ENCODE measurements around the gene TMEM144.
"Not testable (repeated sequence)": the region's sequence is repeated elsewhere in the genome, so short reads cannot be mapped to it uniquely, and the experiment has no call there.

Gene TMEM144

DNA sequence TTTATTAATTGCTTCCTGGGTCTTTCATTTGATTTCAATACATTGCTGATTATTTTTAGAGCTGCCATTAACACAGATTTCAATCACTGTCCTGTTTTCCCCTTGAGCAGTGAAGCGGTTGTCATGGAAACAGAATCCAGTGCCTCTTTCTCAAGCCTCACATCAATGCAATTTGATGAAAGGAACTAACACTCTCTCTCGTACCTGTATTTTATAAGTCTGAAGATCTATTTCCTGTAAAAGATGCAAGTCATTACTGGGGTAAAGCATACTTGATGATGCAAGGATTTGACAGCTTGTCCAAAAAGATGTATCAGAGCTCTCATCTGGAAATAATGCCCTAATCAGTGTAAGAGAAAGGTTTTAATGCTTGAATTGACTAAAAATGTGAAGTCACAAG lies 19.6 kb upstream of the TMEM144 start:
- FAIRE-seq, result no peak

DNA sequence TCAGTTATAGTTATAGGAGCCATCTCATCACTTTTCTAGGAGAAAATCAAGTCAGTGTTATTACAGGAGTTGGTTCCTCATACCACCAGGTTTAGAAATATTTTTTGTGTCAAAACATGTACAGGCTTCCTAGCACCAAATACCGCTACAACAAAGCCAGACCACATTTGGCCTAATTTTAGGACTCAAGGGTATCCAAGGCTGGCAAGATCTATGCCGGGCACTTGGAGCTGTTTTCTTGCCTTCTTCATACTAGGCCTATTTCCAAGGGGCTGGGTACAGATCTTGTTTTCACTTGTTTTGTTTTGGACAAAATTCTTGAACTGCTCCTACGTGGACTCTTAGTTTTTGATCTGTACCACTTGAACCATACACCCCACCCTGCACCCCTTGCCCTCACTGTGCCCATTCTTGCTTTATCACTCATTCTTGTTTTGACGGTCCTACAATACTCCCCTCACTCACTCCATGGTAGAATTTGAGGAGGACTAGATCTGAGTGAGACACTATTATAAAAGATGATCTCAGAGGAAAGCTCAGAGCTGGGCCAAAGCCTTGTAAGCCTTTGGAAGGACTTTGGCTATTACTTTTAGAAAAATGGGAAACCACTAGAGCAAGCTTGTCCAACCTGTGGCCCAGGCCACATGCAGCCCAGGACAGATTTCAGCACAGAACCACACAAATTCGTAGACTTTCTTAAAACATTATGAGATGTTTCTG lies 17.7 kb upstream of the TMEM144 start:
- DNase-seq (ENCODE audit: low spot score) (no peak), FAIRE-seq (no peak)

More for the DNA sequence above, 19.6 kb upstream of the TMEM144 start:
- DNase-seq (ENCODE audit: low spot score), result no peak

DNA sequence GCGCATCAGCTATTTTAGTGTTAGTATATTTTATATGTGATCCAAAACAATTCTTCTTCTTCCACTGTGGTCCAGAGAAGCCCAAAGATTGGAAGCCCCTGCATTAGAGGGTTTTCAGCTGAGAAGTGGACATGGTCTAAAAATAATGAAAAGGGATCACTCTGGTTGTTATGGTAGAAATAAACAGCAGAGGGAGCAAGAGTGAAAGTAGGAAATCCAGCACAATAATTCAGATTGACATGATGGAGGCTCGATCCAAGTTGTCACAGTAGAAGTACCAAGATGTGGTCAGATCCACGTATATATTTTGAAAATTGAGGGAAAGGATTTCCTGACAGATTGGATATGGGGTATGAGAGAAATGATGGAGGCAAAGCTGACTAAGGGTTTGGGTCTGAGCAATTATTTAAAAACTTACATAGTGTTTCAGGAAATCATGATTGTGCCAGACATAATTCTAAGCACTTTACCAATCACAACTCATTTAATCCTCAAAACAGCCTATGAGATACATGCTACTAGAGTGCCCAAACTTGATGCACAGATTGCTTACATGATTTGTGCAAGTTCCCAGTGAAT lies 17.0 kb upstream of the TMEM144 start:
- FAIRE-seq (no peak), DNase-seq (ENCODE audit: low spot score) (peak; percentile 26)

DNA sequence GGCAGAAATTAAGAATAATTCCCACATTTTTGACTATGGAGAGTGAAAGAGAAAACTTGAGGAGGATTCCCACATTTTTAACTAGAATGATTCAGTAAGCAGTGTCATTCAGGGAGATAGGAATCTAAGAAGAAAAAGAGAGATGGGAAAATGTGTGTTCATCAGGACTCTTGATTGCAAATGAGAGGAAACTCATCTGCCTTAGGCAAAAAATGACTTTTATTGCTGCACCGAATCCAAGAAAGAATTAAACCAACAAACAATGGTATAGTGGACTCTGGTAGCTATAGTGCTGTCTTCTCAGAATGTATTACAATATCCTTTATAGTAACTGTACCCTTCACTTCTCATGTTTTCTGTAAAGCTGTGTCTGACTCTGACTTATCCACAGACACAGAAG lies 15.0 kb upstream of the TMEM144 start:
- DNase-seq (ENCODE audit: low spot score), result no peak
- no peak for FAIRE-seq

DNA sequence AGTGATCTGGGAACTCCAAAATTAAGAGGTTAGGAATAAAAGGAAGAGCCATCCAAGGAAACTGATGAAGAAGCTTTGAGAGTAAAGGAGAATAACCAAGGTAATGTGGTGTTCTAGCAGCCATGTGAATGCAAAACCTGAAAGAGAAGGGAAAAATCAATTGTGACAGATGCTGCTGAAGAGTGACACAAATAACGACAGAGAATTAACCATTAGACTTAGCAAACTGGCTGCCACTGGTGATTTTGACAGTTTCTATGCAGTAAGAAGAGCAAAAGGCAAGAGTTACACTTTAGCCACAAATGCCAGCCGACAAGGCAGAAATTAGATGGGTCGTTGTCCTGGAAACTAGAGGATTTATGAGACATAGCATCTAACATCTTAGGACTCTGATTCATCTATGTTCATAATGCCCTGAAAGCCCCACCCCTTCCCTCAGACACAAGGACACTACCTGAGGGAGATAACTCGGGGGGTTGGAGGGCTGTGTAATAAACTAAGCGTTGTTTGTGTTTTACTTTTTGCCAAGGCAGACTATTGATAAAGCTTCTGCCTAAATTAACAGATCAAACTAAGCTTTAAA lies 13.0 kb upstream of the TMEM144 start:
- FAIRE-seq, result no peak
- DNase-seq (ENCODE audit: low spot score), result no peak

DNA sequence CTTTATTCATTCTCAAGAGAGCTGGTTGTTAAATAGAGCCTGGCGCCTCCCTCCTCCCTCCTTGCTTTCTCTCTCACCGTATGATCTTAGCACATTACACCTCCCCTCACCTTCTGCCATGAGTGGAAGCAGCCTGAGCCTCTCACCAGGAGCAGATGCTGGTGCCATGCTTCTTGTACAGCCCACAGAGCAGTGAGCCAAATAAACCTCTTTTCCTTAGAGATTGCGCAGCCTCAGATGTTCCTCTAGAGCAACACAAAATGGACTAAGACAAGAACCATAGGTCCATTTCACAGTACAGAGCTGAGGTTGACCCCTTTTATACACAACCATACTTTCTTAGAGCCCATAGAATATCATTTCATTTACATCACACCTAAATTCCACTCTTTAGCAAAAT lies 10.1 kb upstream of the TMEM144 start:
- no peak for DNase-seq (ENCODE audit: low spot score)
- no peak for FAIRE-seq

DNA sequence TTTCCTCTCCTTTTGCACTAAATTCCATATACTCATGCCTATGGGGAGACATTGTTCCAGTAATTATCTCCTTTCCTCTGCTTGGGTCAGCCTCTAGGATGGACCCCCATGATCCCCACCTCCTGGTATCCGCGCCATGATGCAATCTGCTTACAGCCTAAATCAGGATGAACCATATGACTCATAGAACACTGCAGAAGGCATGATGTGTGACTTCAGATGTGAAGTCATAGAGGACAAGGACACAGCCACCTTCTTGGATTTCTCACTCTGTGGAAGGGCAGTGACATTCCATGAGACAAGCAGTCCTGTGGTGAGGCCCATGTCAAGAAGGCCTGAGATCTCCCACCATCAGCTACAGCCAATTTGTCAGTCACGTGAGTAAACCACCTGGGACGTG lies 9.0 kb upstream of the TMEM144 start:
- FAIRE-seq, result no peak
- DNase-seq (ENCODE audit: low spot score), result no peak

DNA sequence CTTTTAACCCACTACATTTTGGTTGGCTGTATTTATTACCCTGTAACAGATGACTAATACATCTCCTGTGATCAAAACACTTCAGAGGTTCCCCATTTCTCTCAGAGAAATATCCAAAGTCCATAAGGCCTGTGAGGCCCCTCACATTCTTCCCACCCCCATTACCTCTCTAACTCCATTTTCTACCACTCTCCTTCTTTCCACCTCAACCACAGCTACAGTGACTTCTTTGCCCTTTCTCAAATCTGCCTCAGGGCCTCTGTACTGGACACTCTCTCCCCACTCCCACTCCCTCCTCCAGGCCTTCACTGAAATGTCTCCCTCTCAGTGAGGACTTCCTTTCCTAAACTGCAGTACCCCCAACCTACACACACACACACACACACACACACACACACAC lies 8.4 kb upstream of the TMEM144 start:
- FAIRE-seq (no peak), DNase-seq (ENCODE audit: low spot score) (no peak)

DNA sequence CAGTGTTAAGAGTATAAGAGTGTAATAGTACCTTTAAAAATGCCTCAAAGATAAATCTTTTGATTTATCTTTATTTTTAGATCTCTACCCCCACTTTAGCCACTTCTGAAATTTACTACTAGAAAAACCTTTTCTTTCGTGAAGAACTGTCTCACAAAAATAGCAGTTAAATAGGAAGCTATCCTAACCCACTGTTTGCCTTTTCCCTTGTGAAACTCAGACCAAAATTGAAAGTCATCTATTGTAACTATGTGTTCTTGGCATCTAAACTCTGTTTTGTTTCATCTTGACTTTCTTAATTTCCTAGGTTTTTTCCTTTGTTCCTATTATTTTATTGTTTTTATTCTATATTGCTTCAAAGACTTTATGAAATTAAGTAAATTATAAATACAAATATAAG lies 7.8 kb upstream of the TMEM144 start:
- FAIRE-seq, result no peak
- DNase-seq (ENCODE audit: low spot score), result no peak

DNA sequence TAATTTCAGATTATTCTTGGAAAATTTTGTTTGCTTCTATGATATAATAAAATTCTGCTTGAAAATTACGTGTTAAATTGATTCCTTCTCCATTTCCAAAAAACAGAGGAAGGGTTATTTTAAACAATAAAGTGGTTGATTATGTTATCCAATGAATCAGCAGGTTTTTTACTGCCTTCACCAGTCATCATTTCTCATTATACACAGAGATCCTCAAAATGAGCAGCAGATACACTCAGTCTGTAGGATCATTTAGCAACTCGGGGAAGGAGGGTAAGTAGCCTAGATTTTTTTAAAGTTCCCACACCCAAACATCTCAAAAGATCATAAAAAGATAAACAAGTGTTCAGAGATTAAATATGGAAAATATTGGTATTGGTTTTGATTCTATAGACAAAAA lies 6.8 kb upstream of the TMEM144 start:
- DNase-seq (ENCODE audit: low spot score), result no peak
- no peak for FAIRE-seq

DNA sequence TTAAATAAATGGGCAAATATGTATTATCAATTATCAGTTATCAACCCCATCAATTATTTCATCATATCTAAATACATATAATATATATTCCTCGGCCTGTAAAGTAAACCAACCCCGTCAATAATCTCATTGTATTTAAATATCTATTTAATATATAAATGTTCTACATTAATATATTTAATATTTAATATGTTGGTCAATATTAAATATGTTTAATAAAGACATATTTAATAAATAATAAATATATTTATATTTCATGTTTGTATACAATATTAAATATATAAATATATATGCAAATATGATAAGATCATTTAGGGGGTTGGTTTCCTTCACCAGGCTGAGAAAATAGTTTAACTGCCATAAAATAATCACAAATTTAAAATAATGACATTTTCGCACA lies 6.4 kb upstream of the TMEM144 start:
- FAIRE-seq (no peak), DNase-seq (ENCODE audit: low spot score) (no peak)

DNA sequence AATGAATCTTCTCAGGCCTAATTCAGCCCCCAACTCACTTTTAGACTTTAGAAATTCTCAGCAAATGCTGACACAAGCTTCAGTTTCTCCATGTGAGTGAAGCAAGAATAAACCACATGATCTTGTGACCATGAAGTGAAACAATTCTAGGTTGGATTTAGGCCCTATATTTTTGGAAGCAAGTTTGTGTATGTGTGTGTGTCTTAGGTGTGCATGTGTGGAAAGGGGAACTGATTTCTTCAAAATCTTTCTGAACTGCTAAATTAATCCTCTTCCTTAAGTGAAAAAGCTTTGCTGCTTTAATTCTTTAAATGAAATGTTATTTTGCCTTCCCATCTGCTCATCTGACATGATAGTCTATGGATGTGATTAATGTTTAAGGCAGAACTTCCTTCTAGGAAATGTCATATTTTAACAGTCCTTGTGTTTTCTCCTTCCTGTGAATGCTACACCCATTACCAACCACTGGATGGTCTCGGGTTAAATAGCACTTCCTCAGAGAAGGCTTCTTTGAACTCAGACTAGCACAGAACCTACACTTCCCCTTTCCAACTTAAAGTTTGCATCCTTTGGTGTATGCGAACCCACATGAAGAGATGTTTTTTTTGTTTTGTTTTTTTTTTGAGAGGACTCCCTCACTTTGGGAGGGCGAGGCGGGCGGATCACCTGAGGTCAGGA lies 1.2 kb upstream of the TMEM144 start:
- DNase-seq (ENCODE audit: low spot score), result no peak
- FAIRE-seq, result no peak

DNA sequence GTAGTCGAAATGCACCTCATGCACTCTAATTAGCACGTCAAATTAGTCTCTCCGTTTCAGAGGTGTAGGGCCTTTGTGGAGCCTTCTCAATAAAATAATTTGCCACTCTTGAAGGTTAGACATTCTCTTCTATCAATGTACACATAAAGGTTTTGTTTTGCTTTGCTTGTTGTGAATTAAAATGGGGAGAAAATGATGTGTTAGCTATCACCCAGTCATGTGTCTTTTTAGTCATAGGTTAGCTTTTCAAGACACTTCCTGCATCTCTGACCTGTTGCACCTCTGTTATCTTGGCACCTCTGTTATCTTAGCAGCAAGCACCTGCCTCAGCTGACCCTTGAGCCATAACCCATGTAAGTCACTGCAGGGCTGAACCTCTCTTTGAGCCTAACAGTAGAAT lies 936 bp downstream of the TMEM144 start:
- DNase-seq (ENCODE audit: low spot score), result no peak
- no peak for FAIRE-seq

DNA sequence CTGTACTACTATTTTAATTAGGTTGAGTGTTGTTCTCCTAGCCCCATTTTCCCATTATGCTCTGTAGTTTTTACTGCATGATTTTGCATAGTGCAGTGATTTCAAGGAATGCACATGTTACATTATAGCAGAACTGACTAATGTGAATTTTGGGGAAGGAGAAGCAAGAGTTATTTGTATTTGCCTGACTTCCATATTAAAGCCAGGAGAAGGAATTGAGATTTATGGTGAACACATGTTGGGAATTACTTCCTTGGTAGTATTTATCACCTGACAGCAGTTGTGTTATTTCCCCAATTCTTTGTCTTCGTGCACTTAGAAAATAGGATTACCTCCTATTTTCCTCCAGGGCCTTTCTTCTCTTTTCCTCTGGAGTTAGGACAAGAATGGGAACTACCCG lies 3.2 kb downstream of the TMEM144 start:
- no peak for FAIRE-seq
- no peak for DNase-seq (ENCODE audit: low spot score)

DNA sequence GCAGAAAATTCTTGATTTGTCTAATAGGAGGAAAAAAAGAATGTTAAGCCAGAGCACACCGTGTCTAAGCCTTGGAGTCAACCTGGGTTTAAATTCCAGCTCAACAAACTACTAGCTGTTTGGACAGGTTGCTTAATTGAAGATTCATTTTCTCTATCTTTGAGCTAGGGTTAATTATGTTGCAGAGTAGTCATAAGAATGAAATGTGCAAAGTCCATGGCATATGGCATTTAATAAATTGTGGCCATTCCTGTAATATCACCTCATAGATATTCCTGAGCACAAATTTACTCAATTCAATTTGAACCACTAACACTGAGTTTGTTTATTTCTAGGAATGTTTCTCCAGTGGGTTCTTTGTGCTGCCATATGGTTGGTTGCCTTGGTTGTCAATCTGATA lies 4.6 kb downstream of the TMEM144 start:
- DNase-seq (ENCODE audit: low spot score), result no peak

DNA sequence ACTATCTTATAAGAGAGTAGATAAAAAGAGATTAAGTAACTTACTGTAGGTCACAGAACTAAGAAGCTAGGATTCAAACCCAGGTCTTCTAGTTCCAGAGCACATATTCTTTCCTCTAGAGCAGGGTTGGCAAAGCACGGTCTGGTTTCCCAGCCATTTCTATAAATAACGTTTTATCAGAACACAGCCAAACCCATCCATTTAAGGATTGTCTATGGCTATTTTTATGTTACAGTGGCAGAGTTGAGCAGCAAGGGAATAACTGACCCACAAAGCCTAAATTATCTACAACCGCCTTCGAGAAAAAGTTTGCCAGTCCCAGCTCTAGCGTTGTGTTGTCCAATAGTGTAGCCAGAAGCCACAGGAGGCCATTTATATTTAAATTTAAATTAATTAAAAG lies 7.5 kb downstream of the TMEM144 start:
- FAIRE-seq (no peak), DNase-seq (ENCODE audit: low spot score) (no peak)

More for the DNA sequence above, 4.6 kb downstream of the TMEM144 start:
- no peak for FAIRE-seq

DNA sequence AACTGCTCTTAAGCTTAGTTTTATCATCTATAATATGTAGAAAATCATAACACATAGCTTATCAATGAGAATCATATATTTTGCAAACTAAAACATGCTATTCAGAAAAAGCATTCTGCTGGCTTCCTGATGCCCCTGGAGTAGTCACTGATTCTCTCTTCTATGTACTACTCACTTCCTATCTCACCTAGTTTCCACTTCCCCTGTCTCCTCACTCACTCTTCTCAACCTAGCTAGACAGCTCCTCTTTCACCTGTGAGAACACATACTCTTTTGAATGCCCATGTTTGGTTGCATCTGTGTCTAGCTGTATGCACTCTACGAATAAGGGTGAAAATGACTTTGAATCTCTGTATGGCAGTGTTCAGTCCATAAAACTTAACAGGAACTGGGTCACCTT lies 9.3 kb downstream of the TMEM144 start:
- FAIRE-seq, result no peak
- no peak for DNase-seq (ENCODE audit: low spot score)

DNA sequence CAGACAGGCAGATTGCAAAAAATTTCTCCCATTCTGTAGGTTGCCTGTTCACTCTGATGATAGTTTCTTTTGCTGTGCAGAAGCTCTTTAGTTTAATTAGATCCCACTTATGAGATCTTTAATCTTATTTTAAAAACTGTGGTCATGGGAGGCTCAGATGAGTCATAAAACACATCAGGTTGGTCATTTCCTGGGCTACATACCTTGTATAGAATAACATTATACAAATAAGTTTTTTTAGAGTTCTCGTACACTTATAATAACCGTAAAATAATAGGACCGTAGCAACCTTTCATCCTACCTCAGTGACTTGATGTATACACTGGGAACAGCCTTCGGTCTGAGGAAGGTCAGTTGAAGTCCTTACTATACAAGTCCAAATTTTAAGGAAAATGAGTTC lies 14.0 kb downstream of the TMEM144 start:
- not testable (repeated sequence) for DNase-seq (ENCODE audit: low spot score); FAIRE-seq

DNA sequence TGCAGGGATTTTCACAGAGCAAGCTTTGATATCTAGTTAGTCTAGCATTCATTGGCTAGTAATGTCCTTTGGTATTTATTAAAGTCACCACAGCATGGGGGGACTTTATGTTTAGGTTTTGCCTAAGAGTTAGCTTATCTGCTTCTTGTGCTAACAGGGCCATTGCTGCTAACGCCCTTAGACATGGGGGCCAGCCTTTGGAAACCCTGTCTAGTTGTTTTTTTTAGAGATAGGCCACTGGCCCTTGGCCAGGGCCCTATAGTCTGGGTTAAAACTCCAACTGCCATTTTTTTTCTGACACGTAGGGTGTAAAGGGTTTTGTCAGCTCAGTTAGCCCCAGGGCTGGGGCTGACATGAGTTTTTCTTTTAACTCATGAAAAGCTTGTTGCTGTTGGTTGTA lies 14.7 kb downstream of the TMEM144 start:
- DNase-seq (ENCODE audit: low spot score); FAIRE-seq: not testable (repeated sequence)

DNA sequence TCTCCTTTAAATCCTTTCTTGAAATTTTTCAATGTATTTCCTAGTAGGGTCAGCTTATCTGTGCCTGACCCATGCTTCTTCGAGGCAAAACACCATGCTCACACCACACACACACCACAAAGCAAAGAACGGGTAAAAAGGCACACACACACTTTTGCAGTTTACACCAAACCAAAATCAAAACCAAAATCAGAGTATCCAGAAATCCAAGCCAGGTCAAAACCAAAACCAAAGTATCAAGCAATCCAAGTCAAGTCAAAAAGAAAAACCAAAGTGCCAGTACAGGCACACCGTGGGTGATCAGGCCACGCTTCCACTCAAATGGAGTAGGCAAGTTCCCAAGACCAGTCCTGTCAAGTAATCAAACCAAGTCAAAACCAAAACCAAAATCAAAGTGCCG lies 17.6 kb downstream of the TMEM144 start:
- not testable (repeated sequence) for FAIRE-seq; DNase-seq (ENCODE audit: low spot score)

DNA sequence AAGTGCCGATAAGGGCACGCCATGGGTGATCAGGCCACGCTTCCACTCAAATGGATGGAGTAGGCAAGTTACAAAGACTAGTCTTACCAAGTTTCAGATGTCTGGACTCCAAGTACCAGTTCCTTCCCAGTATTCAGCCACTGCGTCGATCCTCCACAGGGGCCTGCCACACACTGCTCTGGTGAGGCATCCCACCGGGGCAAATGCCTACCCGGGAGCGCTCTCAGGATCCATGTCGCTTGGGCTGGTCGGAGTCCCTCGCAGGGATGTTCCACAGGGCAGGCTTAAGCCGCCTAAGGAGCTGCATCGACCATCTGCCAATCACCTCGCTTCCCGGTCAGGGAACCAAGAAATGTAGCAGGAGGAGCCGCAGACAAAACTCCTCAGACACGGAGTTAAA lies 18.1 kb downstream of the TMEM144 start:
- DNase-seq (ENCODE audit: low spot score), result not testable (repeated sequence)

DNA sequence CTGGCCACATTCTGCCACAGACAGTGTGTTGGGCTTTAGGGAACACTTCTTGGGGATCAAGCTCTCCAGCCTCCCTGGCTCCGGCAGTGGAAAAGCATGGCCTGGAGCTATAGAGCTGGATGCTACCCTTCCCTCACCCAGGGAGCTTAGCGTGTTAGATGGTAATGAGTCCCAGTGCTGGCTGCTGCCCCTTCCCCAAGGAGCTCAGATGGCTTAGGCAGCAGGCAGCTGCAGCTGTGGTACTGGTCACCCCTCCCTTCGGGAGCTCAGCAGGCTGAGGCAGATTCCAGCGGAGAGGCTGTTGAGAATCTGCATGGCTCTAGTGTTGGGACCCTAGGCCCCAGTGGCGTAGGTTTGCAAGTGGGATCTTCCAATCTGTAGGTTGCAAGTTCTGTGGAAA lies 19.5 kb downstream of the TMEM144 start:
- FAIRE-seq (no peak), DNase-seq (ENCODE audit: low spot score) (no peak)

More for the DNA sequence above, 18.1 kb downstream of the TMEM144 start:
- not testable (repeated sequence) for FAIRE-seq
